Ecto neural progenitor cell (in vitro differentiated cells): ENCODE results near the gene EPHB1.

Source experiments
- DNase-seq: peaks from one replicate; pipeline ENCODE4 v3.0.0-alpha.2; 2018; ENCODE audit warnings: low spot score

Gene EPHB1

GRCh38 chr3:134850761-134851160 is 55.7 kb downstream of the EPHB1 start:
- no peak for DNase-seq

GRCh38 chr3:134852132-134852531 is 57.1 kb downstream of the EPHB1 start:
- DNase-seq, result no peak

DNA sequence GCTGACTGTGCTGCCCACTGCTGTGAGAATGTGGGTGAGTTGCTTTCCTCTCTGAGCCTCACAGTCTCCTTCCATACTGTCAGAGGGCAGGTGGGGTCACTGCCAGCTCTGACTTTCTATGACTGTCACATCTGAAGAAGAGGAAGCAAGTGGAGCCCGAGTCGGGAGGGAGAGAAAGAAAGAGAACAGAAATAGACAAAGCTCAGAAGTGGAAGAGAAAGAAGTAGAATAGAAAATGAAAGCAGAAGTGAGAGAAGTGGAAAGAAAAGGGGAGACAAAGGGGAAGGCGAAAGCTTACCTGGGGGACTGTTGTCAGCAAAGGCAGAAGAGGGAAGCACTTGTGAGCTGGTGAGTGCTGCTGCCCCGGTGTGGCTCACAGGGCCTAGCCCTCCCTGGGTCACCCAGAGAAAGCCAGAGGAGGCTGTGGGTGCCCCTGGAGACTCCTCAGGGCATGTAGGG is 57.9 kb downstream of the EPHB1 start:
- no peak for DNase-seq

DNA sequence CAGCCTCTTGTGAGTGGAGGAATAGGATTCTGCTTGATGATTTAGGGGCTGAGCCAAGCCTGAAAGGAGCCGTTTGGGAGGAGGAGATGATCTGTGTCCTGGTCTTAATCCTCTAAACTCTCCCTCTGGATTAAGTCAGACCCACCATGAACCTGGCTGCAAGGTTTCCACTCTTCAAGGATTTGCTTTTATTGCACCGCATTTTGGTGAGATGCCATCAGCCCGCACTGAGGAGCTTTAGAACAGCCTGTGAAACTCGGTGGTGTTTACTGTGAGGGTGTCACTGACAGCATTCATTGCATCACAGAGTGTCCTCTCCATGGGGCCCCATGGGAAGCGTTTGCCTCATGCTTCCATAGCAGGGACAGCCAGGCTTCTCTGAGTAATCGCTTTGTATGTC is 59.2 kb downstream of the EPHB1 start:
- DNase-seq, result no peak

GRCh38 chr3:134857356-134857755 is 62.3 kb downstream of the EPHB1 start:
- DNase-seq, result no peak

GRCh38 chr3:134857776-134858362 is 62.8 kb downstream of the EPHB1 start:
- no peak for DNase-seq

GRCh38 chr3:134858441-134859035 is 63.5 kb downstream of the EPHB1 start:
- DNase-seq, result no peak

GRCh38 chr3:134859341-134859740 is 64.3 kb downstream of the EPHB1 start:
- DNase-seq, result no peak

DNA sequence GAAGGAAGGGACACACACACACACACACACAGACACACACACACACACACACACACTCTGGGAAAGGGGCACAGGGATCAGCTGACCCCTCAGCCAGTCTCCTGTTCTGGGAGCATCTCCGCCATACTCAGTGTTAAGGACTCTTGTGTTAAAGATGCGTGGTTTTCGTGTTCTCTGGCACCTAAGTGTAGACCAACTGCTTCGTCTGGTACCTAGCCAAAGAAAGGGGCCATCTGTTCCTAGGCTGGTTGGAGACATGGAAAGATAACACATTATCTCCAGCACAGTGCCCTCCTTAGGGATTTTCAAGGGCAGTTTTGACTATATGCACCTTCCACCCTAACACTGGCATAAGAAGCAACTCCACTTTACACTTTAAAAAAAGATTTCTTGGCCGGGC is 65.1 kb downstream of the EPHB1 start:
- no peak for DNase-seq

DNA sequence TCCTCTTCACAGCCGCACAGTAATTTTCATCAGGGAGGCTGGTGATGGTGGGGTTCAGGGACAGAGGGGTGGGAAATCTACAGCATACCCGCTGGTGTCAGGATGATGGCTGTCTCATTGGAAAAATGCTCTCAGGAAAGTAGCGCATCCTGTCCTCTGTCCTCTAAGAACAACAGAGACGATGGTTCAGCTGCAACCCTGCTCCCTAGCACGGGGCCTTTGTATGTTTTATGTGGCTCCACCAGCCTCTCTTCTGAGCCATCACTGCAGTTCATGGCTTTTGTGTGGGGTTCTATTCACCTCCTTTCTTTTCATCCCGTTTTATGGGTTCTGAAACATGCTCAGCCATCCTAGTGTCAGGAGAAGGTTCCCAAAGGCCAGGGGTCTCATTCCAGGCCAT is 68.9 kb downstream of the EPHB1 start:
- DNase-seq, result no peak

GRCh38 chr3:134864636-134865035 is 69.6 kb downstream of the EPHB1 start:
- DNase-seq, result no peak

GRCh38 chr3:134867277-134867676 is 72.2 kb downstream of the EPHB1 start:
- no peak for DNase-seq

DNA sequence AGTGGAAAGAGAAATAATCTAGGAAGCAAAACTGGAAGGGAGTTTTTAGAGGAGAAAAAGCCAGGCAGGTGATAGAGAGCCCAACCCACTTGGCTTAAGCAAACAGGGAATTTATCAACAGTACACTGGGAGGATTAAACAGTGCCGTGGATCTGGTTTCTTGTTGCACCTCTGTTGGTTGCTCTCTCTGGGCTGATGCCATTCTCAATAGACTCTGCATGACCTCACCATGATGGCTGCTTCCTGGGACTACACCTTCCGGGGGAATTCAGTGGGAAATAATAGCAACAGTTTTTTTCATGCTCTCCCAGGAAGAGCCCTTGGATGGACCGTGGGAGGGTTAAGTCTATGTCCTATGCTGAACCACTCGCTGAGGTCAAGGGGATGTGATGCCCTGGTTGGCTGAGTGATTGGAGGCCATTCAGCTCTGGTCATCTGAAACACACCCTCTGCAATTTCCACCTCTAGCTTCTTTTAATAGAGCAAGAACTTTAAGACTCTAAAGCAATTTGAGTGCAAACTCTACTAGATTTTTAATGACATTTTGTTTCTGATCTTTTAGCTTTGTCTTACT is 74.2 kb downstream of the EPHB1 start:
- DNase-seq, result no peak

DNA sequence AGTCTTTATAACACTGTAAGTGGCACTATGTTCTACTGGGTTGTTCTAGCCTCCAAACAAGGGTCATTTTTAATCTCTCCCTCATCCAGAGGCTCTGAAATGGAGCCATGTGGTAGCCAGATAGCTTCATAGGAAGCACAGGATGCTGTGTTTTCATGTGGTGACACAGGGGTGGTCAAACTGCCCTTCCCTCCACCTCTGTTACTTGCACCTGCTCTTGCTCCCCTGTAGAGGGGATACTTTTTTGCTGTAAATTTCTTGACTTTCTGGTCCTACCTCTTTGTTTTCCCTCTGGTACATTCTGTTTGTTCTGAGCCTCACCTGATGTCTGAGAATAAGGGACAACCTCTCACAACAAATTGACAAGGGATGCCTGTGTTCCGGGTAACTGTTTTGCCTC is 76.8 kb downstream of the EPHB1 start:
- DNase-seq, result no peak

- no peak for DNase-seq
Observed at GRCh38 chr3:134872440-134873388, 77.7 kb downstream of the EPHB1 start.

DNA sequence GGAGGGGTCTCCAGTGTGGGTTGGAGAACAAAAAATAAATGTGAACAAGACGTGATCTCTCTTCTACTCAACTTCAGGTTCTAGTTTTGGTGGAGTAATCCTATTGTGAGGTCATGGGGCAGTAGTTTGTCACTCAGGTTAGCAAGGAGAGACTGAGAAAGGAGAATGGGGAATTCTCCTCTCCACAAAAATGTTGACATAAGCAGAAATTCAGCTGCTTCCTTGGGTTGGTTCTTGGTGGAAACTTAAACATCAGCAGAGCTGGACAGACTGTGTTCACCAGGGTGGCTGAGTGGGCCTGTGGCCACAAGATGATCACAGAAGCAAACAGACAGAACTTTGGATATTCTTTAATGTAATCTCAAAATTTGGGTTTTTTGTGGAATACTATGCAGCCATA is 78.7 kb downstream of the EPHB1 start:
- no peak for DNase-seq

- no peak for DNase-seq
Observed at GRCh38 chr3:134874737-134875413, 79.8 kb downstream of the EPHB1 start.

GRCh38 chr3:134876836-134877235 is 81.8 kb downstream of the EPHB1 start:
- no peak for DNase-seq

GRCh38 chr3:134877788-134878187 is 82.7 kb downstream of the EPHB1 start:
- DNase-seq, result no peak

DNA sequence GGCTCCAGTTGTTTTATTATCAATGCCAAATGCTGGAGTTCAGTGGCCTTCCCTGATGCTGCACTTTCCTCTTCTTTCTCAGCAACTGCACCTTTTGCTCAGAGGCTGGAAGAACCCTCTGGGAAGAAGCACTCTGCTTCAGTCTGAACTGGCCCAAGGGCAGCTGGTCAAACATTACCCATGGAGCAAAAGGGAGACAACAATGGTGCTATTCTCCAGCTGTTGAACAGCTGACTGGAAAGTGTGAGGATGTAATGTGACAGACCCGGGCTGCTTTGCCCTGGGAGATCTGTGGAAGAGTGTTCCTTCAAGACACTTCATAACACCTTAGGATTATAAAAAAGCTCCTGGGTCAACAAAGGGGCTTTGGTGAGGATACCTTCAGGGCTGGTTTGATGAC is 84.9 kb downstream of the EPHB1 start:
- no peak for DNase-seq

GRCh38 chr3:134880431-134880830 is 85.4 kb downstream of the EPHB1 start:
- no peak for DNase-seq

DNA sequence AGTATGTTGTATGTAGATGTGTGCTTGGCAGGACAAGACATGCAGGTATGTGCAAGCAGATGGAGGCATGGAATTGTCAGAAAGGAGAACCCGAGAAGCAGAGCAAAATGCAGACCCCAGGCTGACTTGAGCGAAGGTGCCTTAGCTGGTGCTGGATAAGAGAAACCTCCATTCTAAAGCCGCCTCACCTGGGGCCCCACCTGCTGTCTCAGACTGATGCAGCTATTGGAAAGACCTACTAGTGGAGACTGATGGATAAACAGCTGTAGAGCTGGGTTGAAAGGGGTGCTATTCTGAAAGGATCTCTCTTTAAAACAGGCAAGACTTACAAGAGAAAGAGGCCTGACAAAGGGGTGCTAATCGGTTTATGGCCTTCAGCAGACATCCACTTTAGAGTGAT is 86.2 kb downstream of the EPHB1 start:
- DNase-seq, result no peak
